HG02852 (cell line): ENCODE data around the gene NOS2.
"Not testable (repeated sequence)": the region's sequence is repeated elsewhere in the genome, so short reads cannot be mapped to it uniquely, and the experiment has no call there.

ENCODE experiments used
- ATAC-seq: cut with Tn5 transposase; IDR thresholded peaks from one replicate; pipeline ENCODE4 v1.9.1; 2021; ENCODE audit warnings: mild to moderate bottlenecking, moderate library complexity; ENCODE audit not compliant: unreplicated experiment

The NOS2 gene

DNA sequence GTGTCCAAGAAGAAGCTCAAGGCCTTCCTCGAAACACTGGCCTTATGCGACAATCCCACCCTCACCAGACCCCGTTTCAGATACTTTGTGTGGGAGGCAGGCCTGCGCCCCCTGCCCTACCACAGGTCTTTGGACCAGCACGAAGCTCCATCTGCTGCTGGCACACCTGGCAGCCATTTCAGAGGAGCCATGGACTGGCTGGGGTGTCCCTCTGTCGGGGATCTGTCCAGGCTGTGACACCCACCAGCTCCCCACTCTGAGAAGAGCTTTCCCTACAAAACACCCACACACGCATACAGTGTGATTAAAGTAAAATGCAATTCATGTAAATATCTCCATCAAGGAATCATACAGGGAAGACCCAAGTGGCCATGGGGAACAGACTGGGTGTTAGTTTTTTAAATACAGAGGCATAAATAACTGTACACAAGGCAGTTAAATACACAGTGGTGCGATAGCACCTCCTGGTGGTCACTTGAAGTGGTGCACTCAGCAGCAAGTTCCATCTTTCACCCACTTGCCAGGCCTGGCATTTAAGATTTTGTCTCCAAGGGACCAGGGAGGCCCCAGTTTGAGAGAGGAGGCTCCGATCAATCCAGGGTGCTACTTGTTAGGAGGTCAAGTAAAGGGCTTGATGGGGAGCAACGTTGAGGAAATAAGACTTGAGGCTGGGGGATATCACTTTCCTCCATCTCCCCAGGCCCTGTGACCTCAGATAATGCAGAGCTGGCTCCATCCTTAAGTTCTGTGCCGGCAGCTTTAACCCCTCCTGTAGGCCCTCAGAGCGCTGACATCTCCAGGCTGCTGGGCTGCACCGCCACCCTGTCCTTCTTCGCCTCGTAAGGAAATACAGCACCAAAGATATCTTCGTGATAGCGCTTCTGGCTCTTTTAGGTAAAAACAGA, 43.6 kb downstream of the NOS2 start:
- ATAC-seq: no peak

DNA sequence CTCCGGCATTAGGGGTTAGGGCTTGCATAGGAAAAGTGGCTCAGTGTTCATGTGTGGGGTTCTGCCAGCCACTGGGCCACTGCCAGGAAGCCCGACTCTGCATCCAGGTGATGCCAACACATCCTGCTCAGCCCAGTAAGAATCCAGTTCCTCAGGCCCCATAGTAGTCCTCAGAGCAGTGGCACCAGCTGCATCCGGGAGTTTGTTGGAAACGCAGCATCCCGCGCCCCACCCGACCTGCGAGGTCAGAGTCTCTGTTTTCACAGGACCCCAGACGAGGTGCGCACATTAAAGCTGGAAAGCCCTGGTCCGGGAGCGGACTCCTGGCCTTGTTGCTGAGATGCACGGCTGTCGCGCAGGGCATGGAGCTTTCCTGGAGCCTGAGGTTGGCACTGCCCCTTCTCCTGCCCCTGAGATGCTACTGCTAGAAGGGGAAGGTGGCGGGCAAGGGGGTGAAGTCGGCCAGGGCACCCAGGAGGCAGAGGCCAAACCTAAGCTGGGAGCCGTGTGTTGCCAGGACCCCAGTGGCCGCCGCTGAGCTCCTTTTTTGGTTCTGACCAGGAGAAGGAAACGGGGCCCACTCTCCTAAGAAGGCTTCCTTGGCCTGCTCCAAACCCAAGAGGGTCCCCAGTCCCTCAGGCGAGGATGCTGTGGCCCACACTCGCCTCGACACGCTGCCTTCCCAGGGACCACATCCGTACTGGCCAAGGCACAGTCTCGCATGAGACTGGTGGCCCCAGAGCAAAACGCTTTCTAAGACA, 44.4 kb downstream of the NOS2 start:
- no peak for ATAC-seq

DNA sequence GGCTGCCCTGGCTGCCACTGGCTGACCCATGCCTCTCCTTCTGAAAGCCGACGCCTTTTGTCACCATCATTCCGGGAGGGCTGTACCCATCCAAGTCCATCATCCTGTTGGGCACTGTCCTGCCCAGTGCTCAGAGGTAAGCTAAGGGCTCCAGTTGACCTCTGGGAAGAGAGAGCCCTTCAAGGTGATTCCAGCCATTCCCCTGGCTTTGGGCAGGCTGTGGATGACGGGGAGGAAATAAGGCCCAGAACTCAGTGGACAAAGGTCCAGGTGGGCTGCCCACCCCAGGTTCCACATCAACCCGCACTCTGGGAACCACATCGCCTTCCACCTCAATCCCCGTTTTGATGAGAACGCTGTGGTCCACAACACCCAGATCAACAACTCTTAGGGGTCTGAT, 45.8 kb downstream of the NOS2 start:
- no peak for ATAC-seq

DNA sequence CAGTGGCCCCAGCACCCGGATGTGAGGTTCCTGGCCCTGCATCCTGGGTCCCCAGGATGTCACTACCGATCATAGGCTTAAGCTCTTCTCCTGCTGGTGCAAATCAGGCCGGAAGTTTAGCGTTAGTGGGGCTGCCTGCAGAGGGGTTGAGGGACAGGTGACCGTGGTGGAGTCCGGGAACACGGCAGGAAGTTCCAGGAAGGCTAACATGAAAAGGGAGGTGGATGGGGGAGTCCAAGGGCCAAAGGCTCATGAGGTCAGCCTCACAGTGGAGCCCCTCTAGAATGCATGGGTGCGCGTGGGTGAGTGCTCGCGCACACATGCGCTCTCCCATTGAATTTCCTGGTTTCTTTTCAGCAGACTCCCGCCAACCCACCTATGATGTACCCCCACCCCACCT, 46.6 kb downstream of the NOS2 start:
- not testable (repeated sequence) for ATAC-seq

- ATAC-seq: not testable (repeated sequence)
Observed at GRCh38 chr17:27752831-27753619, 47.3 kb downstream of the NOS2 start.

- no peak for ATAC-seq
Observed at GRCh38 chr17:27751622-27752490, 48.5 kb downstream of the NOS2 start.

- ATAC-seq: no peak
Observed at GRCh38 chr17:27751166-27751565, 49.2 kb downstream of the NOS2 start.

DNA sequence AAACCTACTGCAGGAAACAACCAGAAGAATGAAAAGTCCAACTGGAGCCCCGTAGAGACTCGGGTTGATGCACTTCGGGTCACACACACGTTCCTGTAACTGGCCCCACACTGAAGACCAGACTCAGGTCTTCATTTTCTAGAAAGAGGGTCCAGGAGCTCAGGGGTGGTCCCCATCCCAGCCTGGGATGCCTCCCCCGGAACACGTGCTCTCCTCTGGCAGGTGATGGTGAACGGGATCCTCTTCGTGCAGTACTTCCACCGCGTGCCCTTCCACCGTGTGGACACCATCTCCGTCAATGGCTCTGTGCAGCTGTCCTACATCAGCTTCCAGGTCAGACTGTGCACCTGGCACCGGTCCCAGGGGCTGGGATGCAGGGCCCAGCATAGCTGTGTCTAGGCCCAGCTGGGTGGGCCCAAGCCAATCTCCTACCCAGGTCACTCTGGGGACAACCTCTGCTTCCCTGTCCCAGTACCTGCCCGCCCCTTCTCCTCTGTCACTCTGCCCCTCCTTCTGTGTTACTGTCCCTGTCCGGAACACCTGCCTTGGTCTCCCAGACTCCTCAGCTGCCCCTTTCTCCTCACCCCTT, 50.7 kb downstream of the NOS2 start:
- ATAC-seq: not testable (repeated sequence)

DNA sequence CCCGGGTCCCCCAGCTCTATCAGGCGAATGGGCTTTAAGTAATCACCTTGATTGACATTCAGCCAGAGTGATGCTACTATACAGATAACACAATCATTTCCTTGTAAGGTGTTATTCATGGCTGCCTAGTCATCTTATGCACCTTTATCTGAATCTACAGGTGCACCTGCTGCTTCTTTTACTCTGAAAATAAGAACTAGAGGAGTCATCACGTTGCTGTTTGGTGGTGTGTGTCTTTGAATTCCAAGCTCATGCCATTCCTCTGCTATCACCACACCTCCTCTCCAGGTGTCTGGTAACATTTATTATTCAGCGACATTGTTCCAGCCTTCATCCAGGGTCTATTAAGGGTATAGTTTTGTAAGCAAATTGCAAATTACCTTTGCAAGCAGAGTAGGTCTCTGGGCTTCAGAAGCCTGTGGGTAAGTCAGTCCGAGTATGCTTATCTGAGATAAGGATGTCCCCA, 51.9 kb downstream of the NOS2 start:
- no peak for ATAC-seq

DNA sequence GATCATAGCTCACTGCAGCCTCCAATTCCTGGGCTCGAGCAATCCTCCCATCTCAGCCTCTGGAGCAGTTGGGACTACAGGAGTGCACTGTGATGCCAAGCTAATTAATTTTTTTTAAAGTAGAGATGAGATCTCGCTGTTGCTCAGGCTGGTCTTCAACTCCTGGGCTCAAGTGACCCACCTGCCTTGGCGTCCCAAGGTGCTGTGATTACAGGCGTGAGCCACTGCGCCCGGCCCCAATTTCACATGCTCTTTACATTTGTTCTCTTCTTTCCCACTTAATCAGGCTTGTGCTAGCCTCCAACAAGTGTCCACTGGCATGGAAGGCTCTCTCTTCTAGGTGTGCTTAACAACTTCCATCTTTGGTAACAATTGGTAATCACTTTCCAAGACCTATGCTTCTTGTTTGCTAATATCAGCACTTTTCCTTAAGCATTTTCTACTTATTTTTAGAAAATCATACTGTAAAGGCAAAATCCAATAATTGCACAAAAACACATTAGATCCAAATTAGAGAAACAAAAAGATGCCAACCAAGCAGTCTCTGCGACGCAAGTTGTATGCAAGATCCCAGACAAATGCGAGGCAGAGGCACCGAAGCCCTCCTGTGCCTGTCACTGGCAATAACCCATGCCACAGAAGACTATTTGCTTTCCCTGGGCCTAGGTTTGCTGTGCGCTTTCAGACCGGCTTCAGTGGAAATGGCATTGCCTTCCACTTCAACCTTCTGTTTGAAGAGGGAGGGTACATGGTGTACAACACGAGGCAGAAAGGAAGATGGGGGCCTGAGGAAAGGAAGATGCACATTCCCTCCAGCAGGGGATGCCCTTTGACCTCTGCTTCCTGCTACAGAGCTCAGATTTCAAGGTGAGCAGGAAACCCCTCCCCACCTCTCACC, 52.6 kb downstream of the NOS2 start:
- no peak for ATAC-seq

GRCh38 chr17:27746881-27747280, 53.4 kb downstream of the NOS2 start:
- ATAC-seq: no peak

DNA sequence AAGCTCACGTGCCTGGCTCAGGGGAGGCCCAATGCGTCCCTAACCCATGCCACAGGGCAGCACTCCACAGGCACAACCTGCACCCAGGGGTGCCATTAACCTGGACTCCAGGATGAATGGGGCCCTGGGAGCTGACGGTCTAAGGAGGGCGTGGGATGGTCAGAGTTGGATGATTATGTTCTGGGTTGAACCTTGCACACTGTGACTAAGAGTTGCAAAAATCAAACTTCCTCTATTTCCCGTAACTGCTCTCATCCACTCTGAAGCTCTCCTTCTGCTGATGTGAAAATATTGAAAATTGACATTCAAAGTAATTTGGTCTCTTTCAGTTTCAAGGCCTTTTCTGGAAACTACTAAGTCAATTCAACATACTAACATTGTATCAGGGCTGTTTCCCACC, 54.0 kb downstream of the NOS2 start:
- ATAC-seq: peak; percentile 61

DNA sequence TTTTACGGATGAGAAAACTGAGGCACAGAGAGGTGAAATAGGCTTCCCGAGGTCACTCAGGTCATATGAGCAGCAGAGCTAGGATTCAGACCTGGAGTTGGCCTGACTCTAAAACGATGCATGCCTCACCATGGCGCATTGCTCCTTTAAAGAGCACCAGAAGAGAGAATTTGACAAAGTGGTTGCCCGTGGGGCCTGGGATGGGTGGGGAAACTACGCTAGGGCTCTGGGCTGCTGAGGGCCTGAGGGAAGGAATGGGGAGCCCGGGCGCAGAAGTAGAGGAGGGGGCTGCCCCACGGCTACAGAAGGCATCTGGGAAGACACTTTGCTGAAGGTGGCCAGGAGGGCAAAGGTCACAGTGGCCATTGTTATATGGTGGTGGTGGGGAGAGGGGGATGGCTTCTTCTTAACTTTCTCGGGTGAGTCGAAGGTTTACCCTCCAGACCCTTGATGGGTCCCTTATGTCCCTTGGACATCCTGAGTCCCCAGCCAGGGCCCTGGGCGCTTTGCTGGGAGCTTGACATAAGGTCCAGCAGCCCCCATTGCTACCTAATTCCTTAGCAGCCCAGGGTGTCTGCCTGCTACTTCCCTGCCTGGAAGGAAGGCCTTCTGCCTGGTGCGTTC, 55.0 kb downstream of the NOS2 start:
- ATAC-seq: not testable (repeated sequence)

DNA sequence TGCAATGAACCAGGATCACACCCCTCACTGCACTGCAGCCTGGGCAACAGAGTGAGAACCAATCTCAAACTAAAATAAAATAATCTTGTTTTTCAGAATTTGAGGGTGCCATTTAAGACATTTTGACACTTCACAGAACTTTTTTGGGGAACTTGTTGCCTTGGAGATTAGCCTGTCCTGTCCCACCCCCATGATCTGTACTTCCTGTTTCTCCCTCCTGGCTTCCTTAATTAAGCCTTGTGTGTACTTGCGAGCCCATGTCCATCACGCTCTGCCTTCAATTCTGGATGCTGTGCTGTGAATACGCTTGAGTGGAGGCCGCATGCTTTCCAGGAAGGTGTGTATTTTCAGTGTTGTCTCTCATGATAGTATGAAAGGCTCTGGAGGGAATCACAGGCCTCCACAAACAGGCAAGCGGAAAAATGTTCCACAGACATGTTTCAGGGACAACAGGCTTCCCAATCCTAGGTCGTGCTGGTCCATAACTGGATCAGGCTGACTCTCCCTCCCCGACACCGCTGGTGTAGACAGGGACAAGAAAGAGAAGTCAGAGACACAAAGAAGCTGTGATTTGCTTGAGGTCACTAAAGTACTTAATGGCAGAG, 56.9 kb downstream of the NOS2 start:
- no peak for ATAC-seq

- ATAC-seq: no peak
Observed at GRCh38 chr17:27741971-27742575, 58.3 kb downstream of the NOS2 start.

DNA sequence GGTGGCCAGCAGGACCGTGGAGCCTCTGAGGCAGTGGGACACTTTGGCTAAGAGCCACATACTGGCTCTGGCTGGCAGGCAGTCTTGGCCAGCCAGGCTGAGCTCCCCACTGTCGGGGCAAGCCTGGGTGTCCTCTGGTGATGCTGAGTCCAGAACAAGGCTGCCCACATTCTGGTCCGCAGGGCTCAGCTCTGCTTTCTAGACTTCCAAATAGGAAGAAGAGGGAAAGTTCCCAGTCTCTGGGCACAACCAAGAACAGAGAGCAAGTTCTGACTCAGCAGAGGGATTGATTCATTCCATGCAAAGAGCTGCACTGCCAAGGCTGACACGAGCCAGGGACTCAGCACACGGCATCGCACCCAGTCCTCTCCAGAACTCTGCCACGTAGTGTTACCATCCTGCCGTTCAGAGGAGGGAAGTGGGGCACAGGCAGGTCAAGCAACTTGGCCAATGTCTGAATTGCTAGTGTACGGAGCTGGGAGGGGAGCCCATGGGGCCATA, 58.9 kb downstream of the NOS2 start:
- no peak for ATAC-seq

- ATAC-seq: not testable (repeated sequence)
Observed at GRCh38 chr17:27740541-27740940, 59.8 kb downstream of the NOS2 start.
